Smooth muscle cell (in vitro differentiated cells): ENCODE measurements around the gene RABGAP1L. TPM values are rescaled to one million over a fixed set of nuclear protein-coding genes. Genes with fewer than 3 reads are reported as not detected.
"Not testable (repeated sequence)": the region's sequence is repeated elsewhere in the genome, so short reads cannot be mapped to it uniquely, and the experiment has no call there.

Source experiments
- DNase-seq: peaks from one replicate; lab custom pipeline; 2025; ENCODE audit not compliant: unreplicated experiment; lab: John Stamatoyannopoulos, UW
- H2AFZ ChIP-seq: fragments of 200-600 bp; sonication (generic); 2 replicates; pipeline ENCODE4 v1.6.0; 2016; ENCODE audit warnings: antibody characterized with exemption, low read depth, mild to moderate bottlenecking
- H3F3A ChIP-seq: fragments of 200-600 bp; sonication (generic); 2 replicates; pipeline ENCODE4 v1.6.0; 2017; ENCODE audit warnings: antibody characterized with exemption, low read depth
- H3K27ac ChIP-seq: fragments of 200-600 bp; sonication (generic); 2 replicates; pipeline ENCODE4 v1.5.1; 2016; ENCODE audit warnings: low read depth, mild to moderate bottlenecking
- H3K27me3 ChIP-seq: fragments of 200-600 bp; sonication (generic); 2 replicates; pipeline ENCODE4 v1.6.1; 2016; ENCODE audit warnings: low read depth, mild to moderate bottlenecking
- H3K36me3 ChIP-seq: fragments of 200-600 bp; sonication (generic); 2 replicates; pipeline ENCODE4 v1.5.1; 2016; ENCODE audit warnings: low read depth
- H3K4me1 ChIP-seq: fragments of 200-600 bp; sonication (generic); 2 replicates; pipeline ENCODE4 v1.5.1; 2016; ENCODE audit warnings: low read depth
- H3K4me2 ChIP-seq: fragments of 200-600 bp; sonication (generic); 2 replicates; pipeline ENCODE4 v1.6.0; 2016; ENCODE audit warnings: mild to moderate bottlenecking
- H3K4me3 ChIP-seq: fragments of 200-600 bp; sonication (generic); 2 replicates; pipeline ENCODE4 v1.5.1; 2016; ENCODE audit warnings: mild to moderate bottlenecking
- H3K79me2 ChIP-seq: fragments of 200-600 bp; sonication (generic); 2 replicates; pipeline ENCODE4 v1.6.0; 2016; ENCODE audit warnings: low read depth, mild to moderate bottlenecking
- H3K9ac ChIP-seq: fragments of 200-600 bp; sonication (generic); 2 replicates; pipeline ENCODE4 v1.6.0; 2016; ENCODE audit warnings: low read depth
- H3K9me3 ChIP-seq: fragments of 200-600 bp; sonication (generic); replicated peaks from 2 replicates; pipeline ENCODE4 v1.5.1; 2016; ENCODE audit warnings: low read depth
- H4K20me1 ChIP-seq: fragments of 200-600 bp; sonication (generic); 2 replicates; pipeline ENCODE4 v1.6.0; 2016; ENCODE audit warnings: low read depth
- CTCF ChIP-seq: fragments of 200-600 bp; sonication (generic); IDR thresholded peaks from 2 replicates; pipeline ENCODE4 v1.5.1; 2017; ENCODE audit warnings: borderline replicate concordance, mild to moderate bottlenecking, antibody characterized with exemption; ENCODE audit not compliant: insufficient read depth, poor library complexity, severe bottlenecking
- WGBS: methylation state at CpG from one replicate; pipeline ENCODE4 v1.1.7; 2016; ENCODE audit warnings: low lambda C conversion rate; 5-methylcytosine and 5-hydroxymethylcytosine counted together
- polyA plus RNA-seq: library from polyadenylated mRNA; unstranded; fragments of >200 nt; fragmentation: Nextera tagmentation; extraction: Ambion mirVana; gene quantifications from 2 replicates; pipeline ENCODE4 v1.2.1, GENCODE V29; 2016
- total RNA-seq: library from RNA; depleted of rRNA; stranded (reverse); fragments of >200 nt; gene quantifications from 2 replicates; pipeline ENCODE4 v1.2.3, GENCODE V29; 2014

The RABGAP1L gene
- total and polyA plus RNA-seq, 2 experiments from 2014 or later = 4.8 to 24.7 TPM

GRCh38 chr1:174230399-174230798, 71.1 kb downstream of the RABGAP1L start:
- Histone ChIP-seq H3K4me3 (no peak overlapping the region), H3K79me2 (no peaks in the 10 kb centered on the region), H3K4me1 (no peaks in the 10 kb centered on the region), H3K4me2 (no peak overlapping the region), H3K36me3 (no peaks in the 10 kb centered on the region), H3K27me3 (no peaks in the 10 kb centered on the region), H3K9ac (no peak overlapping the region), H2AFZ (no peak overlapping the region), H3K27ac (no peak overlapping the region), H3F3A (no peaks in the 10 kb centered on the region), H4K20me1 (no peaks in the 10 kb centered on the region), H3K9me3 (no peaks in the 10 kb centered on the region)
- DNase-seq = no peak
- TF ChIP-seq CTCF = no peak
- WGBS = 28% methylated on average over 5 of the region's 5 CpGs

- Histone ChIP-seq H3K9me3 (no peaks in the 10 kb centered on the region), H3K4me1 (no peaks in the 10 kb centered on the region), H3K27ac (no peak overlapping the region), H3K4me2 (no peak overlapping the region), H4K20me1 (no peaks in the 10 kb centered on the region), H3K4me3 (no peak overlapping the region), H3K36me3 (no peaks in the 10 kb centered on the region), H3K27me3 (no peaks in the 10 kb centered on the region), H3F3A (no peaks in the 10 kb centered on the region), H3K79me2 (no peaks in the 10 kb centered on the region), H3K9ac (no peak overlapping the region), H2AFZ (no peak overlapping the region)
- no peak for DNase-seq
- TF ChIP-seq CTCF = no peak
- WGBS = 89% methylated on average over 3 of the region's 3 CpGs
These were observed 73.4 kb downstream of the RABGAP1L start for GRCh38 chr1:174232761-174233160.

GRCh38 chr1:174238845-174239501, 79.7 kb downstream of the RABGAP1L start:
- H3K9me3 ChIP-seq, H3K27me3 ChIP-seq, H4K20me1 ChIP-seq, H2AFZ ChIP-seq, DNase-seq, H3K79me2 ChIP-seq, H3K36me3 ChIP-seq, H3F3A ChIP-seq, H3K4me1 ChIP-seq: not testable (repeated sequence)
- Histone ChIP-seq H3K9ac (peak overlapping the region; percentile 23), H3K27ac (peak overlapping the region; percentile 54), H3K4me2 (peak overlapping the region; percentile 69), H3K4me3 (peak overlapping the region; percentile 39)
- WGBS = 51% methylated on average over 31 of the region's 31 CpGs

- H3K4me1 ChIP-seq = no peaks in the 10 kb centered on the region
- no peak for DNase-seq
- H3K36me3 ChIP-seq = no peaks in the 10 kb centered on the region
- no peaks in the 10 kb centered on the region for H3K79me2 ChIP-seq
- no peaks in the 10 kb centered on the region for H3K9me3 ChIP-seq
- 97% methylated on average over 1 of the region's 1 CpG for WGBS
- peak overlapping the region; percentile 69 for H3K4me2 ChIP-seq
- TF ChIP-seq CTCF = no peak
- peak overlapping the region; percentile 39 for H3K4me3 ChIP-seq
- H3F3A ChIP-seq = no peaks in the 10 kb centered on the region
- H3K27me3 ChIP-seq = no peaks in the 10 kb centered on the region
- peak overlapping the region; percentile 23 for H3K9ac ChIP-seq
- H4K20me1 ChIP-seq = no peaks in the 10 kb centered on the region
- H3K27ac ChIP-seq = peak overlapping the region; percentile 54
- no peak overlapping the region for H2AFZ ChIP-seq
These were observed 80.2 kb downstream of the RABGAP1L start for GRCh38 chr1:174239541-174239940.
